Fibroblast of the conjunctiva (primary cell): ENCODE results near the gene PCDHB13.
"Not testable (repeated sequence)": the region's sequence is repeated elsewhere in the genome, so short reads cannot be mapped to it uniquely, and the experiment has no call there.

Source experiments
- DNase-seq: peaks from one replicate; pipeline ENCODE4 v3.0.0-alpha.2; 2010; ENCODE audit warnings: low read depth

Gene PCDHB13

DNA sequence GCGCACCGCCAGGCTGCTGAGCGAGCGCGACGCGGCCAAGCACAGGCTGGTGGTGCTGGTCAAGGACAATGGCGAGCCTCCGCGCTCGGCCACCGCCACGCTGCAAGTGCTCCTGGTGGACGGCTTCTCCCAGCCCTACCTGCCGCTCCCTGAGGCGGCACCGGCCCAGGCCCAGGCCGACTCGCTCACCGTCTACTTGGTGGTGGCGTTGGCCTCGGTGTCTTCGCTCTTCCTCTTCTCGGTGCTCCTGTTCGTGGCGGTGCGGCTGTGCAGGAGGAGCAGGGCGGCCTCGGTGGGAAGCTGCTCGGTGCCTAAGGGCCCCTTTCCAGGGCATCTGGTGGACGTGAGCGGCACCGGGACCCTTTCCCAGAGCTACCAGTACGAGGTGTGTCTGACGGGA is 12.1 kb upstream of the PCDHB13 start:
- DNase-seq, result not testable (repeated sequence)

DNA sequence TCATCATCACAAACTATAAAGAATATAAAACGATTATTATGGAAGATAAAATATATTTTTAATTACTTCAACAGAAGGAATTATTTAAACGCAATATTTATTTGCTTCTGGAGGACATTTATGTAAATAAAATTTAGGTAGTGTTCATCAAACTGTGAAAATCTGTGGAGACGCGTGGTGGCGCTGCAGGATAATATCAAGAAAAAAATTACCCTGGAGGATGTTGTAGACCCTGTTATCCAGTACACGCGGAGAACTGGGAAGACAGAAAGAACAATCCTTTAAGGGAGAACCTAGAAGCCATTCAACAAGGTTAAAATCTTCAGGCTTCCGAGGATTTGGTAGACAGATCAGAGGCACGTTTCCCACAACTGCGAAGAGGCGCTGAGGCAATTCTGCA is 5.2 kb upstream of the PCDHB13 start, which contains the start of gene PCDHB12:
Gene PCDHB12, plus strand, starts transcription at position 242 of the 400 bp plus-strand sequence. CDS start 189 bp downstream, outside the sequence.
- DNase-seq, result no peak

DNA sequence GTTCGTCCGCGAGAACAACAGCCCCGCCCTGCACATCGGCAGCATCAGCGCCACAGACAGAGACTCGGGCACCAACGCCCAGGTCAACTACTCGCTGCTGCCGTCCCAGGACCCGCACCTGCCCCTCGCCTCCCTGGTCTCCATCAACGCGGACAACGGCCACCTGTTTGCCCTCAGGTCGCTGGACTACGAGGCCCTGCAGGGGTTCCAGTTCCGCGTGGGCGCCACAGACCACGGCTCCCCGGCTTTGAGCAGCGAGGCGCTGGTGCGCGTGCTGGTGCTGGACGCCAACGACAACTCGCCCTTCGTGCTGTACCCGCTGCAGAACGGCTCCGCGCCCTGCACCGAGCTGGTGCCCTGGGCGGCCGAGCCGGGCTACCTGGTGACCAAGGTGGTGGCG is 3.4 kb upstream of the PCDHB13 start:
- not testable (repeated sequence) for DNase-seq

DNA sequence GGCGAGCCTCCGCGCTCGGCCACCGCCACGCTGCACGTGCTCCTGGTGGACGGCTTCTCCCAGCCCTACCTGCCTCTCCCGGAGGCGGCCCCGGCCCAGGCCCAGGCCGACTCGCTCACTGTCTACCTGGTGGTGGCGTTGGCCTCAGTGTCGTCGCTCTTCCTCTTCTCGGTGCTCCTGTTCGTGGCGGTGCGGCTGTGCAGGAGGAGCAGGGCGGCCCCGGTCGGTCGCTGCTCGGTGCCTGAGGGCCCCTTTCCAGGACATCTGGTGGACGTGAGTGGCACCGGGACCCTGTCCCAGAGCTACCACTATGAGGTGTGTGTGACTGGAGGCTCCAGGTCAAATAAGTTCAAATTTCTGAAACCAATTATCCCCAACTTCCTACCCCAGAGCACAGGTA is 2.9 kb upstream of the PCDHB13 start:
- DNase-seq, result not testable (repeated sequence)

DNA sequence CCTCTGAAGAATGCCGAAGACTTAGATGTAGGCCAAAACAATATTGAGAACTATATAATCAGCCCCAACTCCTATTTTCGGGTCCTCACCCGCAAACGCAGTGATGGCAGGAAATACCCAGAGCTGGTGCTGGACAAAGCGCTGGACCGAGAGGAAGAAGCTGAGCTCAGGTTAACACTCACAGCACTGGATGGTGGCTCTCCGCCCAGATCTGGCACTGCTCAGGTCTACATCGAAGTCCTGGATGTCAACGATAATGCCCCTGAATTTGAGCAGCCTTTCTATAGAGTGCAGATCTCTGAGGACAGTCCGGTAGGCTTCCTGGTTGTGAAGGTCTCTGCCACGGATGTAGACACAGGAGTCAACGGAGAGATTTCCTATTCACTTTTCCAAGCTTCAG is 864 bp downstream of the PCDHB13 start:
- DNase-seq, result not testable (repeated sequence)

DNA sequence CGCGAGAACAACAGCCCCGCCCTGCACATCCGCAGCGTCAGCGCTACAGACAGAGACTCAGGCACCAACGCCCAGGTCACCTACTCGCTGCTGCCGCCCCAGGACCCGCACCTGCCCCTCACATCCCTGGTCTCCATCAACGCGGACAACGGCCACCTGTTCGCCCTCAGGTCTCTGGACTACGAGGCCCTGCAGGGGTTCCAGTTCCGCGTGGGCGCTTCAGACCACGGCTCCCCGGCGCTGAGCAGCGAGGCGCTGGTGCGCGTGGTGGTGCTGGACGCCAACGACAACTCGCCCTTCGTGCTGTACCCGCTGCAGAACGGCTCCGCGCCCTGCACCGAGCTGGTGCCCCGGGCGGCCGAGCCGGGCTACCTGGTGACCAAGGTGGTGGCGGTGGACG is 1.8 kb downstream of the PCDHB13 start:
- DNase-seq, result not testable (repeated sequence)

DNA sequence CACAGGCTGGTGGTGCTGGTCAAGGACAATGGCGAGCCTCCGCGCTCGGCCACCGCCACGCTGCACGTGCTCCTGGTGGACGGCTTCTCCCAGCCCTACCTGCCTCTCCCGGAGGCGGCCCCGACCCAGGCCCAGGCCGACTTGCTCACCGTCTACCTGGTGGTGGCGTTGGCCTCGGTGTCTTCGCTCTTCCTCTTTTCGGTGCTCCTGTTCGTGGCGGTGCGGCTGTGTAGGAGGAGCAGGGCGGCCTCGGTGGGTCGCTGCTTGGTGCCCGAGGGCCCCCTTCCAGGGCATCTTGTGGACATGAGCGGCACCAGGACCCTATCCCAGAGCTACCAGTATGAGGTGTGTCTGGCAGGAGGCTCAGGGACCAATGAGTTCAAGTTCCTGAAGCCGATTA is 2.3 kb downstream of the PCDHB13 start:
- not testable (repeated sequence) for DNase-seq

DNA sequence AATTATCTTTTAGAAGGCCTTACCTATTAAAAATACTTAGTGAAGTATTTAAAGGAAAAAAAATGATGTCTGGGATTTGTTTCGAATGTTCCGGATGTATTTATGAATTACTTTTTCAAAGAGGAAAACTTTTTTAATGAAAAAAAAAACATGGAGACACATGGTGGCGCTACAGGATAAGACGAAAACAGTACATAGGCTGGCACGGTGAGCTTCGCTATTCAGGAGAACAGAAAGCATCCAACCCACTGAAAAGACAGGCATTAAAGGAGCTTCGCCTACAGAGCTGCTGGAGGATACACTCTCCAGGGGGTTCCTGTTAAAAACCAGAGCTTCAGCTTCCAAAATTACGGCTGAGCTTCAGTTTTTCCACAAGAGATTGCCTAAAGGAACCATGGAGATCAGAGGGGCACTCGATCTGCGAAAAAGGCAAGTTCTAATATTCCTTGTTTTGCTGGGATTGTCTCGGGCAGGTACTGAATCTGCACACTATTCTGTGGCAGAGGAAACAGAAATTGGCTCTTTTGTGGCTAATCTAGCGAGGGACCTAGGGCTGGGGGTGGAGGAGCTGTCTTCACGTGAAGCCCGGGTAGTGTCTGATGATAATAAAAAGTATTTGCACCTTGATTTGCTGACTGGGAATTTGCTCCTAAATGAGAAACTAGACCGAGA is 9.5 kb downstream of the PCDHB13 start, which contains the start of gene PCDHB14:
Gene PCDHB14, plus strand, starts transcription at position 232 of the 672 bp plus-strand sequence. Its CDS starts 163 bp downstream, at position 395.
- DNase-seq, result no peak

DNA sequence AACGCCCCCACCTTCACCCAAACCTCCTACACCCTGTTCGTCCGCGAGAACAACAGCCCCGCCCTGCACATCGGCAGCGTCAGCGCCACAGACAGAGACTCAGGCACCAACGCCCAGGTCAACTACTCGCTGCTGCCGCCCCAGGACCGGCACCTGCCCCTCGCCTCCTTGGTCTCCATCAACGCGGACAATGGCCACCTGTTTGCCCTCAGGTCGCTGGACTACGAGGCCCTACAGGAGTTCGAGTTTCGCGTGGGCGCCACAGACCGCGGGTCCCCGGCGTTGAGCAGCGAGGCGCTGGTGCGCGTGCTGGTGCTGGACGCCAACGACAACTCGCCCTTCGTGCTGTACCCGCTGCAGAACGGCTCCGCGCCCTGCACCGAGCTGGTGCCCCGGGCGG is 11.1 kb downstream of the PCDHB13 start:
- DNase-seq, result not testable (repeated sequence)

DNA sequence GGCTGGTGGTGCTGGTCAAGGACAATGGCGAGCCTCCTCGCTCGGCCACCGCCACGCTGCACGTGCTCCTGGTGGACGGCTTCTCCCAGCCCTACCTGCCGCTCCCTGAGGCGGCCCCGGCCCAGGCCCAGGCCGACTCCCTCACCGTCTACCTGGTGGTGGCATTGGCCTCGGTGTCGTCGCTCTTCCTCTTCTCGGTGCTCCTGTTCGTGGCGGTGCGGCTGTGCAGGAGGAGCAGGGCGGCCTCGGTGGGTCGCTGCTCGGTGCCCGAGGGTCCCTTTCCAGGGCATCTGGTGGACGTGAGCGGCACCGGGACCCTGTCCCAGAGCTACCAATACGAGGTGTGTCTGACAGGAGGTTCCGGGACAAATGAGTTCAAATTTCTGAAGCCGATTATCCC is 11.7 kb downstream of the PCDHB13 start:
- not testable (repeated sequence) for DNase-seq

DNA sequence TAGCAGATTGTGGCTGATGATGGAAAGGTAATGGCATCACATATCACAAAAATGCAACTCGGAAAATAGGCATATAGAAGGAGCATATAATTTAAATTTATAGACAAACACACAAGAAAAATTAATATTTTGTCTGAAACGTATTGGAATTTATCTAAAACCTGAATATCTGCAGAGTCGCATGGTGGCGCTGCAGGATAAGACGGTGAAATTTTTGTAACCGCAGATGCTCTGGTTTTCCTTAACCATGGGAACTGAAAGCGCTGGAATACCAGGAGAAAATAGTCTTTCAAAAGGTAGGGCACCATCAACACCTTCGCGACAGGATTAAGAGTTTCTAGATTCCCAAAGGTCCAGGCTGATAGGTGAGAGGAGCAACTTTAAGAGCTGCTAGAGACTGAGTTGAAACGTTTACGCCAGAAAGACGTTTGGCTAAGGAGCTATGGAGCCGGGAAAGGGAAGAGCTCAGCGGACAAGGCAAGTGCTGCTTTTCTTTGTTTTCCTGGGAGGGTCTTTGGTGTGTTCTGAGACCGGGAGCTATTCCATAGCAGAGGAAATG is 20.5 kb downstream of the PCDHB13 start:
- DNase-seq, result no peak

DNA sequence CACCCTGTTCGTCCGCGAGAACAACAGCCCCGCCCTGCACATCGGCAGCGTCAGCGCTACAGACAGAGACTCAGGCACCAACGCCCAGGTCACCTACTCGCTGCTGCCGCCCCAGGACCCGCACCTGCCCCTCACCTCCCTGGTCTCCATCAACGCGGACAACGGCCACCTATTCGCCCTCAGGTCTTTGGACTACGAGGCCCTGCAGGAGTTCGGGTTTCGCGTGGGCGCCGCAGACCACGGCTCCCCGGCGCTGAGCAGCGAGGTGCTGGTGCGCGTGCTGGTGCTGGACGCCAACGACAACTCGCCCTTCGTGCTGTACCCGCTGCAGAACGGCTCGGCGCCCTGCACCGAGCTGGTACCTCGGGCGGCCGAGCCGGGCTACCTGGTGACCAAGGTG is 22.2 kb downstream of the PCDHB13 start:
- DNase-seq, result not testable (repeated sequence)

DNA sequence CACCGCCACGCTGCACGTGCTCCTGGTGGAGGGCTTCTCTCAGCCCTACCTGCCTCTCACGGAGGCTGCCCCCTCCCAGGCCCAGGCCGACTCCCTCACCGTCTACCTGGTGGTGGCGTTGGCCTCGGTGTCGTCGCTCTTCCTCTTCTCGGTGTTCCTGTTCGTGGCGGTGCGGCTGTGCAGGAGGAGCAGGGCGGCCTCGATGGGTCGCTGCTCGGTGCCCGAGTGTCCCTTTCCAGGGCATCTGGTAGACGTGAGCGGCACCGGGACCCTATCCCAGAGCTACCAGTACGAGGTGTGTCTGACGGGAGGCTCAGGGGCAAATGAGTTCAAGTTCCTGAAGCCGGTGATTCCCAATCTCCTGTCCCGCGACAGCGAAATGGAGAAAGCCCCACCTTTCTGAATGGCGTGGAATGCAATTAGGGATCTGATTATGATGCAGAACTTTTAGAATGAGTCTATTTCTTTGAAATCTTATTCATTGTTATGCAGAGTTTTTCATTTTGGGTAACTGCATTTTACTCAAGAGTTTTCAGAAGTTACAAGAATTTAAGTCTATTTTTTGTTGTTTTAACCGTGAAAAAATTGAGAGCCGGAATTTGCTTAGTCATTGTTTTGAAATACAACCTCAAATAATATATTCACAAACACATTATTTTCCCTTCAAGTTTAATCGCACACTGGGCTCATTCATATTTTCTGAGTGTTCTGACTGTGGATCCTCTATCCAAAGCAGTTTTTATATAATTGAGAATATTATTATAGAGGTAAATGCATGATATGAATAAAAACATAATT is 23.0 kb downstream of the PCDHB13 start:
- DNase-seq, result no peak

DNA sequence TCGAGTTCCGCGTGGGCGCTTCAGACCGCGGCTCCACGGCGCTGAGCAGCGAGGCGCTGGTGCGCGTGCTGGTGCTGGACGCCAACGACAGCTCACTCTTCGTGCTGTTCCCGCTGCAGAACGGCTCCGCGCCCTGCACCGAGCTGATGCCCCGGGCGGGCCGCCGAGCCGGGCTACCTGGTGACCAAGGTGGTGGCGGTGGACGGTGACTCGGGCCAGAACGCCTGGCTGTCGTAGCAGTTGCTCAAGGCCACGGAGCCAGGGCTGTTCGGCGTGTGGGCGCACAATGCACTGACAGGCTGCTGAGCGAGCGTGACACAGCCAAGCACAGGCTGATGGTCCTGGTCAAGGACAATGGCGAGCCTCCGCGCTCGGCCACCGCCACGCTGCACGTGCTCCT is 27.8 kb downstream of the PCDHB13 start:
- no peak for DNase-seq

DNA sequence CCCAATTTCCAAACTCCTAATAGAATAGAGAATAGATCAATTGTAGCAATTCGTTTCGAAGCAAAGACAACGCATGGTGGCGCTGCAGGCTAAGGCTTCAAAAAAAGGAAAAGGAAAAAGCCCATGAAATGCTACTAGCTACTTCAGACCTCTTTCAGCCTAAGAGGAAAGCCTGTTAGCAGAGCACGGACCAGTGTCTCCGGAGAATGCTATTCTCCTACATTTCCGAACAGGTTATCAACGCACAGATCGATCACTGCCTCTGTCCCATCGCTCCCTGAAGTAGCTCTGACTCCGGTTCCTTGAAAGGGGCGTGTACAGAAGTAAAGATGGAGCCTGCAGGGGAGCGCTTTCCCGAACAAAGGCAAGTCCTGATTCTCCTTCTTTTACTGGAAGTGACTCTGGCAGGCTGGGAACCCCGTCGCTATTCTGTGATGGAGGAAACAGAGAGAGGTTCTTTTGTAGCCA is 31.6 kb downstream of the PCDHB13 start, which contains the start of gene PCDHB15:
Gene PCDHB15, plus strand, starts transcription at position 146 of the 468 bp plus-strand sequence. Its CDS starts 184 bp downstream, at position 330.
- no peak for DNase-seq

DNA sequence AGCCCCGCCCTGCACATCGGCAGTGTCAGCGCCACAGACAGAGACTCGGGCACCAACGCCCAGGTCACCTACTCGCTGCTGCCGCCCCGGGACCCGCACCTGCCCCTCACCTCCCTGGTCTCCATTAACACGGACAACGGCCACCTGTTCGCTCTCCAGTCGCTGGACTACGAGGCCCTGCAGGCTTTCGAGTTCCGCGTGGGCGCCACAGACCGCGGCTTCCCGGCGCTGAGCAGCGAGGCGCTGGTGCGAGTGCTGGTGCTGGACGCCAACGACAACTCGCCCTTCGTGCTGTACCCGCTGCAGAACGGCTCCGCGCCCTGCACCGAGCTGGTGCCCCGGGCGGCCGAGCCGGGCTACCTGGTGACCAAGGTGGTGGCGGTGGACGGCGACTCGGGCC is 33.3 kb downstream of the PCDHB13 start:
- not testable (repeated sequence) for DNase-seq

DNA sequence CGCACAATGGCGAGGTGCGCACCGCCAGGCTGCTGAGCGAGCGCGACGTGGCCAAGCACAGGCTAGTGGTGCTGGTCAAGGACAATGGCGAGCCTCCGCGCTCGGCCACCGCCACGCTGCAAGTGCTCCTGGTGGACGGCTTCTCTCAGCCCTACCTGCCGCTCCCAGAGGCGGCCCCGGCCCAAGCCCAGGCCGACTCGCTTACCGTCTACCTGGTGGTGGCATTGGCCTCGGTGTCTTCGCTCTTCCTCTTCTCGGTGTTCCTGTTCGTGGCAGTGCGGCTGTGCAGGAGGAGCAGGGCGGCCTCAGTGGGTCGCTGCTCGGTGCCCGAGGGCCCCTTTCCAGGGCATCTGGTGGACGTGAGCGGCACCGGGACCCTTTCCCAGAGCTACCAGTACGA is 33.7 kb downstream of the PCDHB13 start:
- DNase-seq, result not testable (repeated sequence)

DNA sequence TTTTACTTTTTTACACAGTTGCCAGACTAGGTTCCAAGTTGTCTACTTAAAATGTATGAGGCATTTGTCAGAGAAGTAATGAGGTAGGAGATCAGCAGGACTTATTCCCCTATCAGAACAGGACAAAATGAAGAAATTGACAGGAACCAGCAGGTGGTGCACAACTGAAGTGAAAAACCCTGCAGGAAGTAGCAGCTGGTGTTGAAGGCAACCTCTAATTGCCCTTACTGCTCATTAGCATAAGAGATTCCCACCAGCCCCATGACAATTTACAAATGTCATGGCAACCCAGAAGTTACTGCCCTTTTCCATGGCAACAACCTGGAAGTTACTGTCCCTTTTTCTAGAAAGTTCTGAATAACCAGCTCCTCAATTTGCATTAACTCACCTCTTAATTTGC is 36.9 kb downstream of the PCDHB13 start:
- no peak for DNase-seq

DNA sequence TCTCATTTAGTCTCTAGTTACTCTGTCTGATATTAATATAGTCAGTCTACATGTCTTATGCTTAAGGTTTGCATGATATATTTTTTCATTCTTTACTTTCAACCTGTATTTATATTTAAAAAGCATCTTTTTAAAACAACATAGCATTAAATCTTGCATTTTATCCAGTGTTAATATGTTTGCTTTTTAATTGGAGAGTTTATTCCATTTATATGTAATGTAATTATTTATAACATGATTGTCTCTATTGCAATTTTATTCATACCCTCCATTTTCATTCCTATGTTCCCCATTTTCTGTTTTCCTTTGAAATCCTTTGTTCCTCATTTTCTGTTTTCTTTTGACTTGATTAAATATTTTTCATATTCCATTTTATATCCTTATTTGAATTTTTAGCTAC is 44.7 kb downstream of the PCDHB13 start:
- no peak for DNase-seq

DNA sequence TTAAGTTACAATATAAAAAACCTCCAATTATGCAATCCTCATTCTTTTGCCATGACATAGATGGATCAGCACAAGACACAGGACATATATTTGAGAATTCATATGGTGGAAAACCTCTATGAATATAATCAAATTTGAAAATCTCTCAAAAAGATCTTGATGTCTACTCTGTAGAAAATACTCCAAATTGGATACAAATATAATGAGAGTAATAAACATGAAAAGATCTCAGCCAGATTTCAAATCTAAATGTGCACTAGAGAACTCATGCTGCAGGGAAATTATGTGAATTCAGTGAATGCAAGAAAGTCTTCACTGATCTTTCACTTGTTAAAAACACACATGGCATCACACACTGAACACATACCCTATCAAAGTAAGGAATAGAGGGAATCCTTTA is 45.2 kb downstream of the PCDHB13 start:
- no peak for DNase-seq

DNA sequence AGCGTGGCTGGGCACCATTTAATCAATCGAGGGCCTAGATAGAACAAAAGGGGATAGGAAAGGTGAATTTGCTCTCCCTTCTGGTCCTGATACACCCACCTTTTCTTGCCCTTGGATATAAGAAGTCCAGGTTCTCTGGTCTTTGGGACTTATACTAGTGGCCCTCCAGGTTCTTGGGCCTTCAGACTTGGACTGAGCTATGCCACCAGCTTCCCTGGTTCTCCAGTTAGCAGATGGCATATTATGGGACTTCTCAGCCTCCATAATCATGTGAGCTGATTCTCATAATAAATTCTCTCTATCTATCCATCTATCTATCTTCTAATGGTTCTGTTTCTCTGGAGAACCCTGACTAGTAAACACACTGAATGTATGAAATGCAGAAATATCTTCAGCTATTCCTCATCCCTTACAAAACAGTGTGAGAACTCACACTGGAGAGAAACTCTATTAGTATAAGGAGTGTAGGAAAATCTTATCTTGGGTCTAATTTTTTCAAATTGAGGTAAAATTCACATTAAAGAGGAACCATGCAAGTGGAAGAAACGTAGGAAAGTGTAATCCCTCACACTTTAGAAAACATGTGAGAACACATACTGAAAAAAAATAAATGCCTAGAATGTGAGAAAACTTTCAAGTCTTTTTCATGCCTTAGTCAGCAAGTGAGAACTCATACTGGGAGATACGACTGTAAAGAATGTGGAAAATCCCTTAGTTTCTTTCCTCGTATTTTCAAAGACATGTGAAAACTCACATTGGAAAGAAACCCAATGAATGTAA is 46.9 kb downstream of the PCDHB13 start:
- DNase-seq, result no peak

DNA sequence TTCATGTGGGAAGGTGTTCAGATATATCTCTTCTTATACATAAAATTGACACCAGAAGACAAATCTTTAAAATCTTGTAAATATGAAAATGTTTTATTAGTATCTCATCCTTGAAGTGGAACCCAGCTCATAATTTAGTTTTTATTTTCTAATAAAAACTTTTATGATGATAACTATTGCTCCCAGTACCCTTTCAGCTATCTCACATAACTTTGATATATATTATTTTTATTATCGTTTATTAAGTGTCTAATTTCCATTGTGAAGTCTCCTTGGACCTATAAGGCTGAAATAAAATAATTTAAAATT is 47.5 kb downstream of the PCDHB13 start:
- DNase-seq, result no peak
